Fibroblast of lung (primary cell): ENCODE data around the gene KIF6. TPM values are rescaled to one million over a fixed set of nuclear protein-coding genes. Genes with fewer than 3 reads are reported as not detected.

Experiments used
- DNase-seq, 2 donors: peaks; one replicate each; pipeline versions ENCODE4 v3.0.0 to v3.0.0-alpha.2; 2010; ENCODE audit warnings: low read depth in 2 of 2
- H2AFZ ChIP-seq: 2 replicates; pipeline ENCODE4 v1.5.1; 2012; ENCODE audit warnings: low read length, control low read depth, inconsistent platforms
- H3K27ac ChIP-seq: 2 replicates; pipeline ENCODE4 v1.5.1; 2011; ENCODE audit warnings: low read length, control low read depth; ENCODE audit not compliant: insufficient read depth
- H3K27me3 ChIP-seq: 2 replicates; pipeline ENCODE4 v1.5.1; 2011; ENCODE audit warnings: mild to moderate bottlenecking, low read length; ENCODE audit not compliant: control insufficient read depth, insufficient read depth
- H3K36me3 ChIP-seq: 2 replicates; pipeline ENCODE4 v1.5.1; 2011; ENCODE audit warnings: low read length; ENCODE audit not compliant: control insufficient read depth, insufficient read depth
- H3K4me1 ChIP-seq: 2 replicates; pipeline ENCODE4 v1.5.1; 2011; ENCODE audit warnings: low read length; ENCODE audit not compliant: control insufficient read depth, insufficient read depth; ENCODE audit errors: extremely low read depth
- H3K4me2 ChIP-seq: 2 replicates; pipeline ENCODE4 v1.5.1; 2011; ENCODE audit warnings: low read length, control low read depth; ENCODE audit not compliant: insufficient read depth; ENCODE audit errors: extremely low read depth
- H3K4me3 ChIP-seq, 4 experiments: fragments of 200-600 bp in 1 of 4; sonication (generic) in 1 of 4; replicated peaks in 1 of 4; 2 replicates each; pipeline ENCODE4 v1.5.1; 2011 to 2016; ENCODE audit warnings: low read length in 4 of 4, low read depth in 3 of 4, mild to moderate bottlenecking in 3 of 4, control low read depth in 2 of 4, inconsistent platforms in 1 of 4, mixed read lengths in 1 of 4; ENCODE audit not compliant: insufficient read depth in 1 of 4; ENCODE audit errors: control extremely low read depth in 1 of 4
- H3K79me2 ChIP-seq: 2 replicates; pipeline ENCODE4 v1.5.1; 2012; ENCODE audit warnings: mild to moderate bottlenecking, low read length, inconsistent platforms; ENCODE audit not compliant: control insufficient read depth, insufficient read depth
- H3K9ac ChIP-seq: 2 replicates; pipeline ENCODE4 v1.5.1; 2011; ENCODE audit warnings: mild to moderate bottlenecking, low read length, control low read depth; ENCODE audit not compliant: insufficient read depth
- H3K9me3 ChIP-seq: 2 replicates; pipeline ENCODE4 v1.5.1; 2012; ENCODE audit warnings: low read depth, low read length; ENCODE audit not compliant: control insufficient read depth, insufficient read depth
- H4K20me1 ChIP-seq: 2 replicates; pipeline ENCODE4 v1.5.1; 2011; ENCODE audit warnings: low read length; ENCODE audit not compliant: control insufficient read depth, insufficient read depth; ENCODE audit errors: extremely low read depth
- EZH2 ChIP-seq: IDR thresholded peaks from 2 replicates; pipeline ENCODE4 v1.5.1; 2012; ENCODE audit warnings: low read length, control low read depth, mild to moderate bottlenecking; ENCODE audit errors: missing control alignments
- polyA plus RNA-seq, 2 donors: library from polyadenylated mRNA; depleted of rRNA in 1 of 2; stranded (reverse) in 1 of 2; unstranded in 1 of 2; fragments of >200 nt; gene quantifications; 2 replicates each; pipeline ENCODE4 v1.2.1, GENCODE V29; 2011 to 2012; ENCODE audit warnings: missing spikeins in 1 of 2
- total RNA-seq: library from RNA; depleted of rRNA; stranded (reverse); fragments of >200 nt; gene quantifications from 2 replicates; pipeline ENCODE4 v1.2.1, GENCODE V29; 2014
- TF ChIP-seq, protein P1 (sequence below), 2 donors: IDR thresholded peaks in 1 of 2; conservative IDR thresholded peaks in 1 of 2; 1 replicate in 1 of 2; 2 replicates in 1 of 2; pipeline ENCODE4 v1.5.1; 2011 to 2012; ENCODE audit warnings: low read length in 2 of 2, control low read depth in 1 of 2, inconsistent platforms in 1 of 2, low read depth in 1 of 2, mild to moderate bottlenecking in 1 of 2

The KIF6 gene
- total and polyA plus RNA-seq, 2 donors (not counting 1 experiment from before 2014, with no cell fraction given), result 0.24 to 0.83 TPM

DNA sequence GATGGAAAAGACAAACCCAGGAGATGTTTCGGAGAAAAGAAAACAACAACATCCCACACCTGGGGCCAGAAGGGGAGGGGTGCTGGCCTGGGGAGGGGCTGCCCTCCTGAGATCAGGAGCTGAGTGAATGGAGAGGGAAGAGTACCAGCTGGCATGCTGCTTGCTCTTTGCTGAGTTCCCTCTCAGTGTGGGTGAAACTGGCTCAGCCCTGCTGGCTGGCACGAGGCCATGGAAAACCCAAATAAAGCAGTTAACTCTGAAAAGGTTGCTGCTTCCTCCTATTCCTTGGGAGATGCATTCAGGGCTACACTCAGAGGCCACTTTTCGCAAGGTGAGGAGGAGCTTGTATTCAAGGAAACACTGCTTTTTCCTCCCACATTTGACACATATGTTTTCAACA lies 394.7 kb downstream of the KIF6 start:
- Histone ChIP-seq H3K4me1 (no peaks in the 10 kb centered on the region), H3K27me3 (no peaks in the 10 kb centered on the region), H2AFZ (no peak overlapping the region), H3K36me3 (no peaks in the 10 kb centered on the region), H3K4me3 (no peak overlapping the region), H3K9me3 (no peaks in the 10 kb centered on the region), H3K27ac (no peak overlapping the region), H3K9ac (no peak overlapping the region), H3K4me2 (no peak overlapping the region), H3K79me2 (no peaks in the 10 kb centered on the region), H4K20me1 (no peaks in the 10 kb centered on the region)
- no peak for DNase-seq
- no peak for TF ChIP-seq EZH2
- TF ChIP-seq, protein P1, sequence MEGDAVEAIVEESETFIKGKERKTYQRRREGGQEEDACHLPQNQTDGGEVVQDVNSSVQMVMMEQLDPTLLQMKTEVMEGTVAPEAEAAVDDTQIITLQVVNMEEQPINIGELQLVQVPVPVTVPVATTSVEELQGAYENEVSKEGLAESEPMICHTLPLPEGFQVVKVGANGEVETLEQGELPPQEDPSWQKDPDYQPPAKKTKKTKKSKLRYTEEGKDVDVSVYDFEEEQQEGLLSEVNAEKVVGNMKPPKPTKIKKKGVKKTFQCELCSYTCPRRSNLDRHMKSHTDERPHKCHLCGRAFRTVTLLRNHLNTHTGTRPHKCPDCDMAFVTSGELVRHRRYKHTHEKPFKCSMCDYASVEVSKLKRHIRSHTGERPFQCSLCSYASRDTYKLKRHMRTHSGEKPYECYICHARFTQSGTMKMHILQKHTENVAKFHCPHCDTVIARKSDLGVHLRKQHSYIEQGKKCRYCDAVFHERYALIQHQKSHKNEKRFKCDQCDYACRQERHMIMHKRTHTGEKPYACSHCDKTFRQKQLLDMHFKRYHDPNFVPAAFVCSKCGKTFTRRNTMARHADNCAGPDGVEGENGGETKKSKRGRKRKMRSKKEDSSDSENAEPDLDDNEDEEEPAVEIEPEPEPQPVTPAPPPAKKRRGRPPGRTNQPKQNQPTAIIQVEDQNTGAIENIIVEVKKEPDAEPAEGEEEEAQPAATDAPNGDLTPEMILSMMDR (conservative IDR thresholded peaks at IDR 0.05 in 1 of 2, IDR thresholded peaks at IDR 0.05 in 1 of 2; ENCODE audit: low read depth in 1 of 2, low read length in 2 of 2), result no peak

DNA sequence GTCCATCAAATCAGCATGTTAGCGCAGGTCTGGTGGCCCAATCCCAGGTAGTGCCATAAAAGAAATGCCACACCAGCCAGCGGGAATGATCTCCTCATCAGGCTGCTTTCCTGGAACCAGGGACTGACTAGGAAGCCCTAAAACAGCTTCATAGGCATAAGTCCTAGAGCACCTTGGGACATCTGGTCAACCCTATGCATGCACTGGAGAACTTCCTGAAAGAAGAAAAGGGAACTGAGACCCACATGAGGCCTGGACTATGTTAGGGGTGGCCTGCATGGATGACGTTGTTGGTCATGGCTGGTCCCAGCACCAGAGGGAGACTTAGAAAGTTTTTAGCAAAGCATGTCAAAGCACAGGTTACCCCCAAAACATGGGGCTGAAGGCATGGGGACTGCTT lies 395.2 kb downstream of the KIF6 start:
- no peaks in the 10 kb centered on the region for H3K4me1 ChIP-seq
- H4K20me1 ChIP-seq, result no peaks in the 10 kb centered on the region
- H3K9me3 ChIP-seq, result no peaks in the 10 kb centered on the region
- no peak overlapping the region for H3K4me2 ChIP-seq
- no peaks in the 10 kb centered on the region for H3K79me2 ChIP-seq
- no peaks in the 10 kb centered on the region for H3K36me3 ChIP-seq
- no peak for DNase-seq
- no peak overlapping the region for H2AFZ ChIP-seq
- no peak overlapping the region for H3K4me3 ChIP-seq
- no peaks in the 10 kb centered on the region for H3K27me3 ChIP-seq
- no peak overlapping the region for H3K27ac ChIP-seq
- no peak overlapping the region for H3K9ac ChIP-seq
- TF ChIP-seq, protein P1 (conservative IDR thresholded peaks at IDR 0.05 in 1 of 2, IDR thresholded peaks at IDR 0.05 in 1 of 2; ENCODE audit: low read depth in 1 of 2, low read length in 2 of 2), result no peak
- no peak for TF ChIP-seq EZH2

DNA sequence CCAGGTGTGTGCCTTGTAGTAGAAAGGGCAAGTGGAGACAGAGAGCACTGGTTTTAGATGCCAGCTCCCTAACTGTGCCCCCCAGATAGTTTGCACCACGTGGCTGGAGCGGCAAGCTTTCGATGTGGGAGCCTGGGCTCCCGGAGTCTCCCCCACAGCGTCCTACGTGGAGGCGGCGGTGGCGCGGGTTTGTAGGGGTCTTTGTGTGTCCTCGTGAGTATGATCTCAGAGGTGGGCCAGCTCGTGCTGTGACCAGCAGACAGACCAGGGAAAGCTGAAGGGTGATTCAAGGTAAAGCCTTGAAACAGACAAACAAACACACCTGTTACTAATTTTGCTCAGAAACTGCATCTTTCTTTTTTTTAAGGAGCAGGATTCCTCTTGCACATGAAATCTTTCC lies 397.1 kb downstream of the KIF6 start:
- Histone ChIP-seq H3K27ac (no peak overlapping the region), H3K79me2 (no peaks in the 10 kb centered on the region), H4K20me1 (no peaks in the 10 kb centered on the region), H3K27me3 (no peaks in the 10 kb centered on the region), H3K9ac (no peak overlapping the region), H3K9me3 (no peaks in the 10 kb centered on the region), H2AFZ (no peak overlapping the region), H3K36me3 (no peaks in the 10 kb centered on the region), H3K4me1 (no peaks in the 10 kb centered on the region), H3K4me3 (no peak overlapping the region), H3K4me2 (no peak overlapping the region)
- DNase-seq, result no peak
- TF ChIP-seq, protein P1 (conservative IDR thresholded peaks at IDR 0.05 in 1 of 2, IDR thresholded peaks at IDR 0.05 in 1 of 2; ENCODE audit: low read depth in 1 of 2, low read length in 2 of 2), result no peak
- no peak for TF ChIP-seq EZH2
